Vagina (tissue), 2 donors: ENCODE results near the gene PLXNB1. TPM values are rescaled to one million over a fixed set of nuclear protein-coding genes. Genes with fewer than 3 reads are reported as not detected.

Source experiments
- DNase-seq, 2 donors: peaks; one replicate each; pipeline ENCODE4 v3.0.0-alpha.2; 2017; ENCODE audit errors: extremely low spot score in 2 of 2
- H3K27ac ChIP-seq: fragments of 200-600 bp; sonication (generic); one replicate; pipeline ENCODE4 v1.5.1; 2019
- H3K27me3 ChIP-seq: fragments of 200-600 bp; sonication (generic); one replicate; pipeline ENCODE4 v1.5.1; 2019
- H3K36me3 ChIP-seq, 2 donors: fragments of 200-600 bp; sonication (generic); one replicate each; pipeline ENCODE4 v1.5.1; 2017 to 2019
- H3K4me1 ChIP-seq: fragments of 200-600 bp; sonication (generic); one replicate; pipeline ENCODE4 v1.5.1; 2019
- H3K4me3 ChIP-seq, 2 donors: fragments of 200-600 bp; sonication (generic); 1 replicate in 1 of 2; 2 replicates in 1 of 2; pipeline ENCODE4 v1.5.1; 2016 to 2019
- H3K9me3 ChIP-seq: fragments of 200-600 bp; sonication (generic); one replicate; pipeline ENCODE4 v1.5.1; 2019
- CTCF ChIP-seq, 3 experiments: fragments of 450-650 bp in 2 of 3; fragments of 200-600 bp in 1 of 3; sonication (generic) in 1 of 3; IDR thresholded peaks; one replicate each; pipeline ENCODE4 v1.5.1; 2017 to 2019; ENCODE audit warnings: antibody characterized with exemption in 3 of 3, mild to moderate bottlenecking in 2 of 3, moderate library complexity in 2 of 3
- POLR2A ChIP-seq, 2 donors: fragments of 450-650 bp; IDR thresholded peaks; one replicate each; pipeline ENCODE4 v1.6.1; 2017; ENCODE audit warnings: antibody characterized with exemption in 2 of 2, mild to moderate bottlenecking in 2 of 2, moderate library complexity in 2 of 2
- POLR2AphosphoS5 ChIP-seq, 2 donors: sonication (generic); formaldehyde crosslinking; IDR thresholded peaks; one replicate each; pipeline ENCODE4 v1.9.0; 2017; ENCODE audit warnings: antibody characterized with exemption in 2 of 2, mild to moderate bottlenecking in 2 of 2, low read depth in 1 of 2; ENCODE audit not compliant: insufficient read depth in 1 of 2
- intact Hi-C: fragments of 100-400 bp; cut with DNase I; formaldehyde crosslinking; loops from one replicate; pipeline ENCODE4 v1.15.1; 2023
- total RNA-seq: library from RNA; depleted of rRNA; stranded (reverse); fragments of >200 nt; gene quantifications from one replicate; pipeline ENCODE4 v1.2.3, GENCODE V29; 2016

The PLXNB1 gene
- total RNA-seq, 1 donor from 2014 or later = 257 TPM

- no peak for TF ChIP-seq POLR2AphosphoS5 (IDR thresholded peaks at IDR 0.05; ENCODE audit: insufficient read depth in 1 of 2, low read depth in 1 of 2)
- no peak for TF ChIP-seq POLR2A (IDR thresholded peaks at IDR 0.05)
- TF ChIP-seq CTCF (IDR thresholded peaks at IDR 0.05) = no peak
- no peaks in the 10 kb centered on the region for H3K9me3 ChIP-seq
Observed at GRCh38 chr3:48468329-48468731, 38.4 kb upstream of the PLXNB1 start.

GRCh38 chr3:48467473-48468267, 37.8 kb upstream of the PLXNB1 start:
- H3K27me3 ChIP-seq = no peaks in the 10 kb centered on the region
- DNase-seq = no peak
- peaks cover 0 to 28% of the 10 kb centered on the region in 2 donors for H3K36me3 ChIP-seq
- TF ChIP-seq POLR2AphosphoS5 (IDR thresholded peaks at IDR 0.05; ENCODE audit: insufficient read depth in 1 of 2, low read depth in 1 of 2) (no peak), CTCF (IDR thresholded peaks at IDR 0.05) (no peak), POLR2A (IDR thresholded peaks at IDR 0.05) (no peak)
- H3K4me3 ChIP-seq = peak overlapping the region; percentile 46 to 60
- peaks cover 78% of the 10 kb centered on the region for H3K4me1 ChIP-seq
- H3K9me3 ChIP-seq = no peaks in the 10 kb centered on the region
- intact Hi-C loops = no loop called here
- peak overlapping the region; percentile 100 for H3K27ac ChIP-seq

More at GRCh38 chr3:48468329-48468731, 38.4 kb upstream of the PLXNB1 start:
- Histone ChIP-seq H3K4me3 (peak overlapping the region in 1 of 2 donors; percentile 2), H3K4me1 (peaks cover 85% of the 10 kb centered on the region), H3K36me3 (peaks cover 0 to 23% of the 10 kb centered on the region in 2 donors), H3K27me3 (no peaks in the 10 kb centered on the region), H3K27ac (peak overlapping the region; percentile 100)
- DNase-seq = no peak
- intact Hi-C loops = no loop called here

- Histone ChIP-seq H3K4me3 (peak overlapping the region; percentile 46 to 60), H3K4me1 (peaks cover 73% of the 10 kb centered on the region), H3K27ac (peak overlapping the region; percentile 100), H3K9me3 (no peaks in the 10 kb centered on the region), H3K36me3 (peaks cover 0 to 28% of the 10 kb centered on the region in 2 donors), H3K27me3 (no peaks in the 10 kb centered on the region)
- TF ChIP-seq CTCF (IDR thresholded peaks at IDR 0.05) = no peak
- no peak for TF ChIP-seq POLR2AphosphoS5 (IDR thresholded peaks at IDR 0.05; ENCODE audit: insufficient read depth in 1 of 2, low read depth in 1 of 2)
- no peak for TF ChIP-seq POLR2A (IDR thresholded peaks at IDR 0.05)
- intact Hi-C loops = no loop called here
- DNase-seq = no peak
Observed at GRCh38 chr3:48467110-48467454, 37.2 kb upstream of the PLXNB1 start.

GRCh38 chr3:48466386-48467109, 36.7 kb upstream of the PLXNB1 start:
- intact Hi-C loops = no loop called here
- DNase-seq = no peak

More at GRCh38 chr3:48466386-48467109, 36.7 kb upstream of the PLXNB1 start:
- TF ChIP-seq POLR2AphosphoS5 (IDR thresholded peaks at IDR 0.05; ENCODE audit: insufficient read depth in 1 of 2, low read depth in 1 of 2) (no peak), POLR2A (IDR thresholded peaks at IDR 0.05) (no peak), CTCF (IDR thresholded peaks at IDR 0.05) (no peak)
- H3K27me3 ChIP-seq = no peaks in the 10 kb centered on the region
- no peaks in the 10 kb centered on the region for H3K9me3 ChIP-seq
- peaks cover 0 to 28% of the 10 kb centered on the region in 2 donors for H3K36me3 ChIP-seq
- H3K4me3 ChIP-seq = peak overlapping the region; percentile 46 to 60
- H3K27ac ChIP-seq = peak overlapping the region; percentile 100
- peaks cover 67% of the 10 kb centered on the region for H3K4me1 ChIP-seq
